Measurements from ENCODE around the gene CCDC88C.

CCDC88C gene

GRCh38 chr14:91358654-91359220 is 58.9 kb downstream of the CCDC88C start:
- no peaks in the 10 kb centered on the region for H3K27me3 ChIP-seq (ENCODE audit: insufficient read depth, low read length)
- H3K4me1 ChIP-seq (ENCODE audit: control insufficient read depth in 1 of 2, insufficient read depth in 2 of 2, low read length in 2 of 2) = peaks cover 3 to 6% of the 10 kb centered on the region in 2 experiments
- no peak overlapping the region for H4K91ac ChIP-seq (ENCODE audit: low read depth, low read length)
- no peak overlapping the region for H3K4ac ChIP-seq (ENCODE audit: low read depth, low read length)
- H2BK5ac ChIP-seq (ENCODE audit: low read depth, low read length, poor library complexity) = no peak overlapping the region
- no peaks in the 10 kb centered on the region for H3K79me1 ChIP-seq (ENCODE audit: low read length)
- H3K23ac ChIP-seq (ENCODE audit: low read length) = no peak overlapping the region
- H3K27ac ChIP-seq (ENCODE audit: low read depth, low read length) = no peak overlapping the region
- H3K79me2 ChIP-seq (ENCODE audit: control insufficient read depth, insufficient read depth, low read length, poor library complexity) = no peaks in the 10 kb centered on the region
- no peak overlapping the region for H4K12ac ChIP-seq (ENCODE audit: low read depth, low read length)
- H4K8ac ChIP-seq (ENCODE audit: low read depth, low read length) = no peak overlapping the region
- H3K14ac ChIP-seq (ENCODE audit: low read length) = no peak overlapping the region
- no peak overlapping the region for H2BK120ac ChIP-seq (ENCODE audit: insufficient read depth, low read length, poor library complexity)
- H3K4me2 ChIP-seq (ENCODE audit: low read length) = no peak overlapping the region
- H3K4me3 ChIP-seq (ENCODE audit: low read depth, low read length) = no peak overlapping the region
- WGBS (ENCODE audit: extremely low coverage, insufficient coverage, insufficient read length) = no CpG with 5 or more reads among the region's 13 CpGs
- no peak overlapping the region for H3K9ac ChIP-seq (ENCODE audit: low read length)
- H2BK12ac ChIP-seq (ENCODE audit: low read length) = no peak overlapping the region
- DNase-seq = no peak
- H2AK5ac ChIP-seq (ENCODE audit: low read length) = no peak overlapping the region
- H3K18ac ChIP-seq (ENCODE audit: low read length) = no peak overlapping the region
- H2AFZ ChIP-seq (ENCODE audit: insufficient read depth, low read length, poor library complexity) = no peak overlapping the region
- no peaks in the 10 kb centered on the region for H3K36me3 ChIP-seq (ENCODE audit: control insufficient read depth in 1 of 2, insufficient read depth in 2 of 2, low read length in 2 of 2)
- H3K9me3 ChIP-seq (ENCODE audit: insufficient read depth, low read depth, low read length) = no peaks in the 10 kb centered on the region

- Histone ChIP-seq H3K18ac (ENCODE audit: low read length) (no peak overlapping the region), H2AK5ac (ENCODE audit: low read length) (no peak overlapping the region), H4K8ac (ENCODE audit: low read depth, low read length) (no peak overlapping the region), H3K9ac (ENCODE audit: low read length) (no peak overlapping the region), H3K4me1 (ENCODE audit: control insufficient read depth in 1 of 2, insufficient read depth in 2 of 2, low read length in 2 of 2) (peaks cover 3 to 6% of the 10 kb centered on the region in 2 experiments), H3K79me2 (ENCODE audit: control insufficient read depth, insufficient read depth, low read length, poor library complexity) (no peaks in the 10 kb centered on the region), H3K4ac (ENCODE audit: low read depth, low read length) (no peak overlapping the region), H2BK12ac (ENCODE audit: low read length) (no peak overlapping the region), H3K79me1 (ENCODE audit: low read length) (no peaks in the 10 kb centered on the region), H3K23ac (ENCODE audit: low read length) (no peak overlapping the region), H3K36me3 (ENCODE audit: control insufficient read depth in 1 of 2, insufficient read depth in 2 of 2, low read length in 2 of 2) (no peaks in the 10 kb centered on the region), H3K4me3 (ENCODE audit: low read depth, low read length) (no peak overlapping the region), H4K12ac (ENCODE audit: low read depth, low read length) (no peak overlapping the region), H2BK5ac (ENCODE audit: low read depth, low read length, poor library complexity) (no peak overlapping the region), H2BK120ac (ENCODE audit: insufficient read depth, low read length, poor library complexity) (no peak overlapping the region), H3K9me3 (ENCODE audit: insufficient read depth, low read depth, low read length) (no peaks in the 10 kb centered on the region), H3K27me3 (ENCODE audit: insufficient read depth, low read length) (no peaks in the 10 kb centered on the region), H3K4me2 (ENCODE audit: low read length) (no peak overlapping the region), H4K91ac (ENCODE audit: low read depth, low read length) (no peak overlapping the region), H3K14ac (ENCODE audit: low read length) (no peak overlapping the region), H2AFZ (ENCODE audit: insufficient read depth, low read length, poor library complexity) (no peak overlapping the region), H3K27ac (ENCODE audit: low read depth, low read length) (no peak overlapping the region)
- WGBS (ENCODE audit: extremely low coverage, insufficient coverage, insufficient read length) = no CpG with 5 or more reads among the region's 9 CpGs
- DNase-seq = no peak
These were observed 59.6 kb downstream of the CCDC88C start for GRCh38 chr14:91358025-91358319.

GRCh38 chr14:91357272-91358024 is 60.2 kb downstream of the CCDC88C start:
- H2AFZ ChIP-seq (ENCODE audit: insufficient read depth, low read length, poor library complexity) = no peak overlapping the region

GRCh38 chr14:91356181-91356763 is 61.3 kb downstream of the CCDC88C start:
- no peak overlapping the region for H3K14ac ChIP-seq (ENCODE audit: low read length)
- no peak overlapping the region for H2AFZ ChIP-seq (ENCODE audit: insufficient read depth, low read length, poor library complexity)
- no peaks in the 10 kb centered on the region for H3K9me3 ChIP-seq (ENCODE audit: insufficient read depth, low read depth, low read length)
- H3K79me2 ChIP-seq (ENCODE audit: control insufficient read depth, insufficient read depth, low read length, poor library complexity) = no peaks in the 10 kb centered on the region
- no peaks in the 10 kb centered on the region for H3K36me3 ChIP-seq (ENCODE audit: control insufficient read depth in 1 of 2, insufficient read depth in 2 of 2, low read length in 2 of 2)
- no peak overlapping the region for H2BK5ac ChIP-seq (ENCODE audit: low read depth, low read length, poor library complexity)
- no peak overlapping the region for H3K27ac ChIP-seq (ENCODE audit: low read depth, low read length)
- H3K9ac ChIP-seq (ENCODE audit: low read length) = no peak overlapping the region
- WGBS (ENCODE audit: extremely low coverage, insufficient coverage, insufficient read length) = no CpG with 5 or more reads among the region's 12 CpGs
- H3K79me1 ChIP-seq (ENCODE audit: low read length) = no peaks in the 10 kb centered on the region
- no peak overlapping the region for H3K18ac ChIP-seq (ENCODE audit: low read length)
- H3K4ac ChIP-seq (ENCODE audit: low read depth, low read length) = no peak overlapping the region
- H3K27me3 ChIP-seq (ENCODE audit: insufficient read depth, low read length) = no peaks in the 10 kb centered on the region
- no peak overlapping the region for H2AK5ac ChIP-seq (ENCODE audit: low read length)
- no peak overlapping the region for H4K8ac ChIP-seq (ENCODE audit: low read depth, low read length)
- H4K12ac ChIP-seq (ENCODE audit: low read depth, low read length) = no peak overlapping the region
- DNase-seq = no peak
- H3K4me1 ChIP-seq (ENCODE audit: control insufficient read depth in 1 of 2, insufficient read depth in 2 of 2, low read length in 2 of 2) = peaks cover 0 to 1% of the 10 kb centered on the region in 2 experiments
- H2BK12ac ChIP-seq (ENCODE audit: low read length) = no peak overlapping the region
- H3K4me3 ChIP-seq (ENCODE audit: low read depth, low read length) = no peak overlapping the region
- no peak overlapping the region for H3K4me2 ChIP-seq (ENCODE audit: low read length)
- no peak overlapping the region for H4K91ac ChIP-seq (ENCODE audit: low read depth, low read length)
- H2BK120ac ChIP-seq (ENCODE audit: insufficient read depth, low read length, poor library complexity) = no peak overlapping the region
- H3K23ac ChIP-seq (ENCODE audit: low read length) = no peak overlapping the region

More at GRCh38 chr14:91357272-91358024, 60.2 kb downstream of the CCDC88C start:
- no peak for DNase-seq
- Histone ChIP-seq H4K12ac (ENCODE audit: low read depth, low read length) (no peak overlapping the region), H2BK120ac (ENCODE audit: insufficient read depth, low read length, poor library complexity) (no peak overlapping the region), H3K4me2 (ENCODE audit: low read length) (no peak overlapping the region), H3K18ac (ENCODE audit: low read length) (no peak overlapping the region), H3K27ac (ENCODE audit: low read depth, low read length) (no peak overlapping the region), H3K27me3 (ENCODE audit: insufficient read depth, low read length) (no peaks in the 10 kb centered on the region), H3K9ac (ENCODE audit: low read length) (no peak overlapping the region), H3K14ac (ENCODE audit: low read length) (no peak overlapping the region), H2AK5ac (ENCODE audit: low read length) (no peak overlapping the region), H3K4ac (ENCODE audit: low read depth, low read length) (no peak overlapping the region), H3K9me3 (ENCODE audit: insufficient read depth, low read depth, low read length) (no peaks in the 10 kb centered on the region), H4K8ac (ENCODE audit: low read depth, low read length) (no peak overlapping the region), H4K91ac (ENCODE audit: low read depth, low read length) (no peak overlapping the region), H2BK5ac (ENCODE audit: low read depth, low read length, poor library complexity) (no peak overlapping the region), H3K4me3 (ENCODE audit: low read depth, low read length) (no peak overlapping the region), H3K79me2 (ENCODE audit: control insufficient read depth, insufficient read depth, low read length, poor library complexity) (no peaks in the 10 kb centered on the region), H3K36me3 (ENCODE audit: control insufficient read depth in 1 of 2, insufficient read depth in 2 of 2, low read length in 2 of 2) (no peaks in the 10 kb centered on the region), H2BK12ac (ENCODE audit: low read length) (no peak overlapping the region), H3K79me1 (ENCODE audit: low read length) (no peaks in the 10 kb centered on the region), H3K4me1 (ENCODE audit: control insufficient read depth in 1 of 2, insufficient read depth in 2 of 2, low read length in 2 of 2) (peaks cover 3 to 6% of the 10 kb centered on the region in 2 experiments), H3K23ac (ENCODE audit: low read length) (no peak overlapping the region)
- WGBS (ENCODE audit: extremely low coverage, insufficient coverage, insufficient read length) = no CpG with 5 or more reads among the region's 21 CpGs

Measured in trophoblast cell (in vitro differentiated cells and primary cell).